ENCODE measurements around the gene ABTB1. TPM values are rescaled to one million over a fixed set of nuclear protein-coding genes. Genes with fewer than 3 reads are reported as not detected.

The ABTB1 gene
- polyA plus RNA-seq, 1 of the 3 experiments (the other 2 are of a cell fraction) = 30.8 TPM

DNA sequence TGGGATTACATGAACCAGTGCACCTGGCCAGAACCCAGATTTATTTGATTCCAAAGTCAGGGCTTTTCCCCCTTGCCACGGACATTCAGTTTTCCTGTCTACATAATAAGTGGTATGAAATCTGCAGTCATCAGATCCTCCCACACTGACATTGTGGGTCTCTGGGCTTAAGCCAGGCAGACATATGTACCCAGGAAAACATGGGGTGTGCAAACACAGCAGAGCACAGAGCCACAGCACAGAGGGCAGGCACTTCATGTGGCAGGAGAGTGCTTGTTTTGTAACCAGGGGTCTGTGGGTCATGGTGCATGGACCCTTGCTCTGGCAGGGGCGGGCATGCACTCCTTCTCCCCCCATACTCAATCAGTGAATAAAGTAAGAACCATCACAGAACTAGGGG is 6.1 kb upstream of the ABTB1 start (continued):
- TF ChIP-seq FOXM1 (IDR thresholded peaks at IDR 0.05; ENCODE audit: low read depth) (no peak), RAD21 (IDR thresholded peaks at IDR 0.05; ENCODE audit: low read length) (no peak), TCF12 (IDR thresholded peaks at IDR 0.05) (no peak), CHD2 (IDR thresholded peaks at IDR 0.05; ENCODE audit: low read length, partially characterized antibody) (no peak), POLR2AphosphoS5 (IDR thresholded peaks at IDR 0.05; ENCODE audit: low read depth, low read length) (no peak)
- TF ChIP-seq, protein P1, sequence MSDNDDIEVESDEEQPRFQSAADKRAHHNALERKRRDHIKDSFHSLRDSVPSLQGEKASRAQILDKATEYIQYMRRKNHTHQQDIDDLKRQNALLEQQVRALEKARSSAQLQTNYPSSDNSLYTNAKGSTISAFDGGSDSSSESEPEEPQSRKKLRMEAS (IDR thresholded peaks at IDR 0.05; ENCODE audit: low read depth) = no peak
- TF ChIP-seq, protein P2, sequence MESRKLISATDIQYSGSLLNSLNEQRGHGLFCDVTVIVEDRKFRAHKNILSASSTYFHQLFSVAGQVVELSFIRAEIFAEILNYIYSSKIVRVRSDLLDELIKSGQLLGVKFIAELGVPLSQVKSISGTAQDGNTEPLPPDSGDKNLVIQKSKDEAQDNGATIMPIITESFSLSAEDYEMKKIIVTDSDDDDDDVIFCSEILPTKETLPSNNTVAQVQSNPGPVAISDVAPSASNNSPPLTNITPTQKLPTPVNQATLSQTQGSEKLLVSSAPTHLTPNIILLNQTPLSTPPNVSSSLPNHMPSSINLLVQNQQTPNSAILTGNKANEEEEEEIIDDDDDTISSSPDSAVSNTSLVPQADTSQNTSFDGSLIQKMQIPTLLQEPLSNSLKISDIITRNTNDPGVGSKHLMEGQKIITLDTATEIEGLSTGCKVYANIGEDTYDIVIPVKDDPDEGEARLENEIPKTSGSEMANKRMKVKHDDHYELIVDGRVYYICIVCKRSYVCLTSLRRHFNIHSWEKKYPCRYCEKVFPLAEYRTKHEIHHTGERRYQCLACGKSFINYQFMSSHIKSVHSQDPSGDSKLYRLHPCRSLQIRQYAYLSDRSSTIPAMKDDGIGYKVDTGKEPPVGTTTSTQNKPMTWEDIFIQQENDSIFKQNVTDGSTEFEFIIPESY (IDR thresholded peaks at IDR 0.05; ENCODE audit: borderline replicate concordance, low read depth) = no peak
- TF ChIP-seq, protein P3, sequence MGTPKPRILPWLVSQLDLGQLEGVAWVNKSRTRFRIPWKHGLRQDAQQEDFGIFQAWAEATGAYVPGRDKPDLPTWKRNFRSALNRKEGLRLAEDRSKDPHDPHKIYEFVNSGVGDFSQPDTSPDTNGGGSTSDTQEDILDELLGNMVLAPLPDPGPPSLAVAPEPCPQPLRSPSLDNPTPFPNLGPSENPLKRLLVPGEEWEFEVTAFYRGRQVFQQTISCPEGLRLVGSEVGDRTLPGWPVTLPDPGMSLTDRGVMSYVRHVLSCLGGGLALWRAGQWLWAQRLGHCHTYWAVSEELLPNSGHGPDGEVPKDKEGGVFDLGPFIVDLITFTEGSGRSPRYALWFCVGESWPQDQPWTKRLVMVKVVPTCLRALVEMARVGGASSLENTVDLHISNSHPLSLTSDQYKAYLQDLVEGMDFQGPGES (IDR thresholded peaks at IDR 0.05; ENCODE audit: low read depth, low read length) = no peak

DNA sequence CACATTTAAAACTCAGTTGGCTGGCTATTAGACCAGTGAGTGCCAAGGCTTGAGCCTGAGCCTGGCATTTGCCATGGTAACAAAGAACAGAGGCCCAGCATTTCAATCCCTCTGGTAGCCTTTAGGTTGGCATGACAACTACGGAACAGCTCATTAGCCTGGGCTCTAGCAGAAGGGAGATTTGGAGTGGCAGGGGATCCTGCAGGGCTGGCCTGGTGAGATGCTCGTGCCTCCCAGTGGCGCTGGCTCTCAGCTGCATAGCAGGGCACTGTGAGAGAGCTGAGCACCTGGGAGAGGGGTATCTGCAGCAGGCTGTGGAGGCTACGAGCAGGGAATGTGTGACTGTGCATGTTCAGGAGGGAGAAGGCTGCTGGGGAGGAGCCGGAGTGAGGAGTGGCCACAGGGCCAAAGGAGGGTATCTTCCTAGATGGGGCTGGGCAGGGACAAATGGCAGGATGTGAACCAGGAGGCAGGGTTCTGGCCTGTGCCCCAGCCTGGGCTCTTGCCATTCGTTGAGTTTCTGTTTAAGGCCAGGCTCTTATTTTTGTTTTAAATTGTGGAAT is 5.6 kb upstream of the ABTB1 start:
- H3K9ac ChIP-seq = no peak overlapping the region
- CTCF ChIA-PET = interaction anchor here (1.0 kb wide), 1 partner anchor 29 kb away, joined by 4 read pairs; no protein-coding TSS in a partner anchor
- 87% methylated on average over 6 of the region's 6 CpGs for WGBS (ENCODE audit: low lambda C conversion rate)
- TF ChIP-seq, protein P4, sequence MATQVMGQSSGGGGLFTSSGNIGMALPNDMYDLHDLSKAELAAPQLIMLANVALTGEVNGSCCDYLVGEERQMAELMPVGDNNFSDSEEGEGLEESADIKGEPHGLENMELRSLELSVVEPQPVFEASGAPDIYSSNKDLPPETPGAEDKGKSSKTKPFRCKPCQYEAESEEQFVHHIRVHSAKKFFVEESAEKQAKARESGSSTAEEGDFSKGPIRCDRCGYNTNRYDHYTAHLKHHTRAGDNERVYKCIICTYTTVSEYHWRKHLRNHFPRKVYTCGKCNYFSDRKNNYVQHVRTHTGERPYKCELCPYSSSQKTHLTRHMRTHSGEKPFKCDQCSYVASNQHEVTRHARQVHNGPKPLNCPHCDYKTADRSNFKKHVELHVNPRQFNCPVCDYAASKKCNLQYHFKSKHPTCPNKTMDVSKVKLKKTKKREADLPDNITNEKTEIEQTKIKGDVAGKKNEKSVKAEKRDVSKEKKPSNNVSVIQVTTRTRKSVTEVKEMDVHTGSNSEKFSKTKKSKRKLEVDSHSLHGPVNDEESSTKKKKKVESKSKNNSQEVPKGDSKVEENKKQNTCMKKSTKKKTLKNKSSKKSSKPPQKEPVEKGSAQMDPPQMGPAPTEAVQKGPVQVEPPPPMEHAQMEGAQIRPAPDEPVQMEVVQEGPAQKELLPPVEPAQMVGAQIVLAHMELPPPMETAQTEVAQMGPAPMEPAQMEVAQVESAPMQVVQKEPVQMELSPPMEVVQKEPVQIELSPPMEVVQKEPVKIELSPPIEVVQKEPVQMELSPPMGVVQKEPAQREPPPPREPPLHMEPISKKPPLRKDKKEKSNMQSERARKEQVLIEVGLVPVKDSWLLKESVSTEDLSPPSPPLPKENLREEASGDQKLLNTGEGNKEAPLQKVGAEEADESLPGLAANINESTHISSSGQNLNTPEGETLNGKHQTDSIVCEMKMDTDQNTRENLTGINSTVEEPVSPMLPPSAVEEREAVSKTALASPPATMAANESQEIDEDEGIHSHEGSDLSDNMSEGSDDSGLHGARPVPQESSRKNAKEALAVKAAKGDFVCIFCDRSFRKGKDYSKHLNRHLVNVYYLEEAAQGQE (IDR thresholded peaks at IDR 0.05; ENCODE audit: low read depth, low read length) = no peak
- TF ChIP-seq RCOR1 (IDR thresholded peaks at IDR 0.05; ENCODE audit: low read length) (no peak), ELF1 (IDR thresholded peaks at IDR 0.05) (no peak), POLR2AphosphoS5 (IDR thresholded peaks at IDR 0.05; ENCODE audit: low read depth, low read length) (no peak), NRF1 (IDR thresholded peaks at IDR 0.05; ENCODE audit: low read depth, low read length) (no peak), SIN3A (IDR thresholded peaks at IDR 0.05; ENCODE audit: borderline replicate concordance, low read depth, low read length) (no peak)
- TF ChIP-seq, protein P3 (IDR thresholded peaks at IDR 0.05; ENCODE audit: low read depth, low read length) = no peak
- TF ChIP-seq, protein P1 (IDR thresholded peaks at IDR 0.05; ENCODE audit: low read depth) = no peak
- TF ChIP-seq, protein P2 (IDR thresholded peaks at IDR 0.05; ENCODE audit: borderline replicate concordance, low read depth) = no peak
- TF ChIP-seq, protein P5, sequence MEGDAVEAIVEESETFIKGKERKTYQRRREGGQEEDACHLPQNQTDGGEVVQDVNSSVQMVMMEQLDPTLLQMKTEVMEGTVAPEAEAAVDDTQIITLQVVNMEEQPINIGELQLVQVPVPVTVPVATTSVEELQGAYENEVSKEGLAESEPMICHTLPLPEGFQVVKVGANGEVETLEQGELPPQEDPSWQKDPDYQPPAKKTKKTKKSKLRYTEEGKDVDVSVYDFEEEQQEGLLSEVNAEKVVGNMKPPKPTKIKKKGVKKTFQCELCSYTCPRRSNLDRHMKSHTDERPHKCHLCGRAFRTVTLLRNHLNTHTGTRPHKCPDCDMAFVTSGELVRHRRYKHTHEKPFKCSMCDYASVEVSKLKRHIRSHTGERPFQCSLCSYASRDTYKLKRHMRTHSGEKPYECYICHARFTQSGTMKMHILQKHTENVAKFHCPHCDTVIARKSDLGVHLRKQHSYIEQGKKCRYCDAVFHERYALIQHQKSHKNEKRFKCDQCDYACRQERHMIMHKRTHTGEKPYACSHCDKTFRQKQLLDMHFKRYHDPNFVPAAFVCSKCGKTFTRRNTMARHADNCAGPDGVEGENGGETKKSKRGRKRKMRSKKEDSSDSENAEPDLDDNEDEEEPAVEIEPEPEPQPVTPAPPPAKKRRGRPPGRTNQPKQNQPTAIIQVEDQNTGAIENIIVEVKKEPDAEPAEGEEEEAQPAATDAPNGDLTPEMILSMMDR (IDR thresholded peaks at IDR 0.05) = no peak
- TF ChIP-seq, protein P6, sequence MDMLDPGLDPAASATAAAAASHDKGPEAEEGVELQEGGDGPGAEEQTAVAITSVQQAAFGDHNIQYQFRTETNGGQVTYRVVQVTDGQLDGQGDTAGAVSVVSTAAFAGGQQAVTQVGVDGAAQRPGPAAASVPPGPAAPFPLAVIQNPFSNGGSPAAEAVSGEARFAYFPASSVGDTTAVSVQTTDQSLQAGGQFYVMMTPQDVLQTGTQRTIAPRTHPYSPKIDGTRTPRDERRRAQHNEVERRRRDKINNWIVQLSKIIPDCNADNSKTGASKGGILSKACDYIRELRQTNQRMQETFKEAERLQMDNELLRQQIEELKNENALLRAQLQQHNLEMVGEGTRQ (IDR thresholded peaks at IDR 0.05; ENCODE audit: borderline replicate concordance, low read depth, low read length) = no peak

More for the DNA sequence above, 5.6 kb upstream of the ABTB1 start:
- peaks cover 0 to 10% of the 10 kb centered on the region in 2 experiments for H3K36me3 ChIP-seq (replicated peaks in 1 of 2; ENCODE audit: control insufficient read depth in 1 of 2, insufficient read depth in 2 of 2, low read length in 1 of 2)
- POLR2A ChIA-PET = no interaction called here
- H3K79me2 ChIP-seq (ENCODE audit: insufficient read depth) = peaks cover 3% of the 10 kb centered on the region
- H3K9me3 ChIP-seq = no peaks in the 10 kb centered on the region
- no peaks in the 10 kb centered on the region for H3K27me3 ChIP-seq (ENCODE audit: insufficient read depth)
- no peak overlapping the region for H3K4me2 ChIP-seq
- H2AFZ ChIP-seq (ENCODE audit: low read depth) = no peak overlapping the region
- DNase-seq = no peak
- H3K4me3 ChIP-seq (ENCODE audit: low read depth in 2 of 2, low read length in 1 of 2) = no peak overlapping the region
- no peak overlapping the region for H3K27ac ChIP-seq (ENCODE audit: low read depth in 2 of 2, low read length in 1 of 2)
- H3F3A ChIP-seq (replicated peaks; ENCODE audit: insufficient read depth) = no peaks in the 10 kb centered on the region
- peaks cover 6% of the 10 kb centered on the region in 2 experiments; a peak in 1 of 4 replicates for H3K4me1 ChIP-seq (ENCODE audit: control insufficient read depth in 1 of 2, insufficient read depth in 2 of 2, low read depth in 1 of 2, low read length in 1 of 2)
- H4K20me1 ChIP-seq (ENCODE audit: insufficient read depth) = no peaks in the 10 kb centered on the region
- H3K9me2 ChIP-seq = no peaks in the 10 kb centered on the region
